Subcutaneous adipose tissue (tissue), 4 donors: ENCODE results near the gene POC1A. TPM values are rescaled to one million over a fixed set of nuclear protein-coding genes. Genes with fewer than 3 reads are reported as not detected.

Experiments
- total RNA-seq, 4 donors: library from RNA; depleted of rRNA; stranded (reverse); fragments of >200 nt; gene quantifications; one replicate each; pipeline ENCODE4 v1.1.0, GENCODE V29; 2016
- TF ChIP-seq, protein P1 (sequence below): fragments of 450-650 bp; IDR thresholded peaks from one replicate; pipeline ENCODE4 v1.5.1; 2016; ENCODE audit warnings: low read depth, mild to moderate bottlenecking, control low read depth, antibody characterized with exemption, moderate library complexity

POC1A gene
- total RNA-seq, 4 donors from 2014 or later: 0.38 to 2.4 (median 1.2) TPM

- TF ChIP-seq, protein P1, sequence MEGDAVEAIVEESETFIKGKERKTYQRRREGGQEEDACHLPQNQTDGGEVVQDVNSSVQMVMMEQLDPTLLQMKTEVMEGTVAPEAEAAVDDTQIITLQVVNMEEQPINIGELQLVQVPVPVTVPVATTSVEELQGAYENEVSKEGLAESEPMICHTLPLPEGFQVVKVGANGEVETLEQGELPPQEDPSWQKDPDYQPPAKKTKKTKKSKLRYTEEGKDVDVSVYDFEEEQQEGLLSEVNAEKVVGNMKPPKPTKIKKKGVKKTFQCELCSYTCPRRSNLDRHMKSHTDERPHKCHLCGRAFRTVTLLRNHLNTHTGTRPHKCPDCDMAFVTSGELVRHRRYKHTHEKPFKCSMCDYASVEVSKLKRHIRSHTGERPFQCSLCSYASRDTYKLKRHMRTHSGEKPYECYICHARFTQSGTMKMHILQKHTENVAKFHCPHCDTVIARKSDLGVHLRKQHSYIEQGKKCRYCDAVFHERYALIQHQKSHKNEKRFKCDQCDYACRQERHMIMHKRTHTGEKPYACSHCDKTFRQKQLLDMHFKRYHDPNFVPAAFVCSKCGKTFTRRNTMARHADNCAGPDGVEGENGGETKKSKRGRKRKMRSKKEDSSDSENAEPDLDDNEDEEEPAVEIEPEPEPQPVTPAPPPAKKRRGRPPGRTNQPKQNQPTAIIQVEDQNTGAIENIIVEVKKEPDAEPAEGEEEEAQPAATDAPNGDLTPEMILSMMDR: no peak
Measured at GRCh38 chr3:52090933-52091468, 63.2 kb downstream of the POC1A start.

DNA sequence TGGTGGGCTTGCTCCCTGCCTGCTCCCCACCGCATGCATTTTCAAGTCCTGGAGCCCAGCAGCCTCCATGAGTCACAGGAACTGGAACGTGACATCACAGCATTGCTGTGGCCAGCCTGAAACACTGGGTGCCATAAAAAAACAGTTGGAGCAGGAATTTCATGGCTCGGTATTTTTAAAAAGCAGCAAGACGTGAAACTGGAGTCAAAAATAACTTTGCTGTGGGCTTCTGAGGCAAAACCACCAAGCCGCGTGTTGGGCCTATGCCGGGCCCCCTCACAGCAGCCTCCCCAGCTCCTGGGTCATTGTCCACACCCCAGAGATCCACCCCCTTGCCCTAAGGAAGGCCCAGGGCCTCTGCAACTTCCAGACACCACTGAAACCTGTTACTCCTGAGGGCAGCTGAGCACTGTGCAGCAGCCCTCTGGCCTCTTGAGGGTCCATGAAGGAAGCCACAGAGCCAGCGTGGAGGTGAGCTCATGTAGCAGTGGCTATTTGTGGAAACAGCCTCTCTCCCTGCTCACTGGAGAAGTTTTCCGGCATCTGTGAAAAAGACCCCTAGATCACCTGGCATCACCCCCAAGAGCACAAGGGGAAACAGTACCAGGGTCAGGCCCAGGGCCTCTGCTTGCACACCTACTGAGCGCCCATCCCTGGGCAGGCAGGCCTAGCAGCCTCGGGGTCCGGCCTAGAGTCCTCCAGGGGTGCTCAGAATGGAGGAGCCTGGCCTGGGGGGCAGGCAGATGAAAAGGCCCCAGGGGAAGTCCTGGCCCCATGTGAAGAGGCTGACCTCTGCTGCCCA is 63.9 kb downstream of the POC1A start:
- TF ChIP-seq, protein P1: no peak

- TF ChIP-seq, protein P1: no peak
Measured at GRCh38 chr3:52089691-52090090, 64.5 kb downstream of the POC1A start.

DNA sequence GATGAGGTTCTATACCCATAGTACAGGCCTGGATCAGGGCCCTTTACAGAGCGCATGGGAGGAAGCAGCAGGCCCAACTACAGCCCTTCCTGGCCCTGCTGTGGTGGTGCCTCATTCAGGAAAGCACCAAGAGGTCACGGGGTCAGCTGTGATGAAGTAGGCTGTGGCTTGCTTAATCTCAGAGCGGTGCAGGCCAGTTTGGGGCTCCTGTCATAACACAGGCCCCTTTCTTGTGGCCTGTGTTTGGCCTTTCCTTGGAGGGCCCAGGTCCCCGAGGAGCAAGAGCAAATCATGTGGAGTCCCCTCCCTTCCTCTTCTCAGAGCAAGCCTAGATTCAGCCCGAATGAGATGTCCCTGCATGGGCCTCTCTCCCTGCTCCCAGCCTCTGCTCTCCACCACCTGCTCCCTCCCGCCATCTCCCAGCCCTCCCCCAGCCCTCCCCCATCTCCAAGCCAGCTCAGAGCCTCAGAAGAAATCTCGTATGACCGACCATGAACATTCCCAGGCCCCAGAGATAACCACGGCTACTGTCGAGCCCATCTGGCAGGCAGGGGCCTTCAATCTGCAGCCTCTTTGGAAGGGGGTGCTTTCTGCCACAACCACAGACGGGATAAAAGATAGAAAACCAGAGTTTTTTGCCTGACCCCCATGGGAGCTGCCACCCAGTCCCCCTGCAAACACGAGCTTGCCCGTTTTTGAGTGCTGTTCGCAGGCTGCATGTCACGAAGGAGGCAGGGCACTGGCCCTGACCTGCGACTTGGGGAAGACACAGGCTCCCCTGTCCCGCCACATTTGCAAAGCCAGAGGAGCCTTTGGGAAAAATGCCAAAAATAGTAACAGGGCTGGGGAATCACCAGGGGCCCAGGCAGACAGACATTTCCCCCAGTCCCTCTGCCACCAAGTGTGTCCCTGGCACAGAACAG is 65.5 kb downstream of the POC1A start:
- TF ChIP-seq, protein P1: no peak

- TF ChIP-seq, protein P1: no peak
Measured at GRCh38 chr3:52087731-52088130, 66.5 kb downstream of the POC1A start.

GRCh38 chr3:52086976-52087663 is 67.1 kb downstream of the POC1A start:
- TF ChIP-seq, protein P1: no peak
